H1 (cell line): ENCODE data around the gene FAT3. TPM values are rescaled to one million over a fixed set of nuclear protein-coding genes. Genes with fewer than 3 reads are reported as not detected.

Experiments used
- CTCF ChIA-PET: fragments of 300-600 bp; sonication (Branson Sonifier 250); formaldehyde crosslinking; loops from one replicate; lab custom pipeline; 2021; ENCODE audit not compliant: partially characterized antibody; lab: Charles Lee
- POLR2A ChIA-PET: fragments of 300-600 bp; sonication (Branson Sonifier 250); formaldehyde crosslinking; loops from one replicate; lab custom pipeline; 2021; ENCODE audit warnings: inconsistent platforms; ENCODE audit not compliant: partially characterized antibody; lab: Charles Lee
- DNase-seq, 2 experiments: peaks; one replicate each; pipeline versions ENCODE4 v3.0.0 to v3.0.0-alpha.2; 2010 to 2022; ENCODE audit warnings: low spot score in 2 of 2, low read depth in 1 of 2, mixed read lengths in 1 of 2
- FAIRE-seq: peaks from 2 replicates; lab custom pipeline; 2011; peaks lifted over from hg19 to GRCh38; lab: Jason Lieb, UNC
- H2AFZ ChIP-seq: 2 replicates; pipeline ENCODE4 v1.8.1; 2012; ENCODE audit warnings: low read length, inconsistent platforms
- H2AK5ac ChIP-seq: 2 replicates; pipeline ENCODE4 v1.6.1; 2013; ENCODE audit warnings: low read depth, low read length
- H2BK120ac ChIP-seq: replicated peaks from 2 replicates; pipeline ENCODE3; 2013; ENCODE audit warnings: low read depth, low read length, inconsistent platforms
- H2BK12ac ChIP-seq: 2 replicates; pipeline ENCODE4 v1.6.1; 2013; ENCODE audit warnings: low read depth, low read length
- H2BK15ac ChIP-seq: 2 replicates; pipeline ENCODE4 v1.6.1; 2013; ENCODE audit warnings: low read length
- H2BK20ac ChIP-seq: 2 replicates; pipeline ENCODE4 v1.6.1; 2013; ENCODE audit warnings: low read length
- H2BK5ac ChIP-seq: 2 replicates; pipeline ENCODE4 v1.6.1; 2013; ENCODE audit warnings: low read depth, low read length
- H3K14ac ChIP-seq: 2 replicates; pipeline ENCODE4 v1.6.1; 2013; ENCODE audit warnings: inconsistent platforms; ENCODE audit not compliant: insufficient read length
- H3K18ac ChIP-seq: 2 replicates; pipeline ENCODE4 v1.6.1; 2013; ENCODE audit warnings: low read length; ENCODE audit errors: extremely low read depth
- H3K23ac ChIP-seq: 2 replicates; pipeline ENCODE4 v1.6.1; 2013; ENCODE audit warnings: inconsistent platforms; ENCODE audit not compliant: insufficient read length
- H3K23me2 ChIP-seq: 2 replicates; pipeline ENCODE4 v1.6.1; 2013; ENCODE audit warnings: low read depth, low read length
- H3K27ac ChIP-seq: 2 replicates; pipeline ENCODE4 v1.6.1; 2011; ENCODE audit warnings: low read depth, low read length, inconsistent platforms
- H3K27me3 ChIP-seq, 4 experiments: replicated peaks in 1 of 4; 1 replicate in 1 of 4; 2 replicates in 3 of 4; pipeline versions ENCODE4 v1.6.1 to v1.8.1; 2011 to 2013; ENCODE audit warnings: low read length in 3 of 4, mild to moderate bottlenecking in 3 of 4, inconsistent platforms in 2 of 4, mixed read lengths in 2 of 4, moderate library complexity in 1 of 4; ENCODE audit not compliant: control insufficient read depth in 3 of 4, insufficient read depth in 3 of 4; ENCODE audit errors: extremely low read depth in 1 of 4
- H3K36me3 ChIP-seq, 4 experiments: 2 replicates each; pipeline versions ENCODE4 v1.6.1 to v1.8.1; 2011 to 2013; ENCODE audit warnings: mild to moderate bottlenecking in 4 of 4, low read length in 3 of 4, moderate library complexity in 2 of 4, control low read depth in 1 of 4, inconsistent platforms in 1 of 4; ENCODE audit not compliant: insufficient read depth in 4 of 4, control insufficient read depth in 2 of 4
- H3K4ac ChIP-seq: replicated peaks from 2 replicates; pipeline ENCODE3; 2013; ENCODE audit warnings: low read length, low read depth, mixed read lengths, inconsistent platforms; ENCODE audit not compliant: insufficient read length
- H3K4me1 ChIP-seq, 4 experiments: replicated peaks in 1 of 4; 1 replicate in 1 of 4; 2 replicates in 3 of 4; pipeline versions ENCODE4 v1.6.1 to v1.8.1; 2011 to 2013; ENCODE audit warnings: low read length in 3 of 4, inconsistent platforms in 2 of 4, mixed read lengths in 1 of 4; ENCODE audit not compliant: insufficient read depth in 4 of 4, control insufficient read depth in 3 of 4
- H3K4me2 ChIP-seq, 2 experiments: 2 replicates each; pipeline versions ENCODE4 v1.6.1 to v1.8.1; 2011 to 2013; ENCODE audit warnings: low read depth in 2 of 2, low read length in 2 of 2, control low read depth in 1 of 2, inconsistent platforms in 1 of 2, mild to moderate bottlenecking in 1 of 2; ENCODE audit not compliant: insufficient read depth in 1 of 2
- H3K4me3 ChIP-seq, 4 experiments: fragments of 200-600, 300-600 bp in 1 of 4; sonication (generic), shearing (Covaris generic), sonication (Bioruptor Twin) in 1 of 4; 2 replicates each; pipeline versions ENCODE4 v1.5.1 to v1.8.1; 2011 to 2016; ENCODE audit warnings: low read length in 4 of 4, low read depth in 3 of 4, control low read depth in 2 of 4, inconsistent platforms in 2 of 4, mild to moderate bottlenecking in 2 of 4, mixed read lengths in 1 of 4, moderate library complexity in 1 of 4; ENCODE audit not compliant: insufficient read depth in 2 of 4; ENCODE audit errors: extremely low read depth in 1 of 4
- H3K56ac ChIP-seq: replicated peaks from 2 replicates; pipeline ENCODE3; 2013; ENCODE audit warnings: low read depth, mild to moderate bottlenecking, mixed read lengths, low read length, inconsistent platforms; ENCODE audit not compliant: insufficient read length
- H3K79me1 ChIP-seq: 2 replicates; pipeline ENCODE4 v1.6.1; 2013; ENCODE audit warnings: low read depth, low read length, control low read depth
- H3K79me2 ChIP-seq, 2 experiments: 2 replicates each; pipeline versions ENCODE4 v1.6.1 to v1.8.1; 2012 to 2013; ENCODE audit warnings: low read length in 2 of 2, mild to moderate bottlenecking in 2 of 2, inconsistent platforms in 1 of 2; ENCODE audit not compliant: insufficient read depth in 2 of 2, control insufficient read depth in 1 of 2
- H3K9ac ChIP-seq, 4 experiments: replicated peaks in 1 of 4; 1 replicate in 1 of 4; 2 replicates in 3 of 4; pipeline versions ENCODE4 v1.6.1 to v1.8.1; 2011 to 2013; ENCODE audit warnings: low read depth in 3 of 4, low read length in 3 of 4, control low read depth in 2 of 4, mild to moderate bottlenecking in 2 of 4, moderate library complexity in 2 of 4, inconsistent platforms in 1 of 4; ENCODE audit errors: extremely low read depth in 1 of 4
- H3K9me3 ChIP-seq, 2 experiments: 2 replicates each; pipeline versions ENCODE4 v1.6.1 to v1.8.1; 2012 to 2013; ENCODE audit warnings: mild to moderate bottlenecking in 2 of 2, moderate library complexity in 2 of 2, control low read depth in 1 of 2, inconsistent platforms in 1 of 2, low read depth in 1 of 2, low read length in 1 of 2, mixed read lengths in 1 of 2; ENCODE audit not compliant: insufficient read depth in 2 of 2
- H4K20me1 ChIP-seq, 2 experiments: replicated peaks in 1 of 2; 2 replicates each; pipeline versions ENCODE3 to v1.8.1; 2011 to 2013; ENCODE audit warnings: inconsistent platforms in 2 of 2, low read length in 2 of 2, mild to moderate bottlenecking in 1 of 2; ENCODE audit not compliant: insufficient read depth in 2 of 2, control insufficient read depth in 1 of 2
- H4K5ac ChIP-seq: 2 replicates; pipeline ENCODE4 v1.6.1; 2013; ENCODE audit warnings: low read length, low read depth, mixed read lengths, inconsistent platforms; ENCODE audit not compliant: insufficient read length
- H4K8ac ChIP-seq: 2 replicates; pipeline ENCODE4 v1.8.0; 2013; ENCODE audit warnings: mild to moderate bottlenecking, moderate library complexity, low read length, inconsistent platforms; ENCODE audit not compliant: insufficient read depth; ENCODE audit errors: extremely low read depth
- H4K91ac ChIP-seq: replicated peaks from 2 replicates; pipeline ENCODE3; 2013; ENCODE audit warnings: low read length, mixed read lengths, inconsistent platforms; ENCODE audit not compliant: insufficient read length
- SIX5 ChIP-seq: IDR thresholded peaks from 2 replicates; pipeline ENCODE4 v1.6.1; 2011; ENCODE audit warnings: mild to moderate bottlenecking, low read depth, low read length
- YY1 ChIP-seq: IDR thresholded peaks from 2 replicates; pipeline ENCODE4 v1.6.1; 2011; ENCODE audit warnings: low read depth, mild to moderate bottlenecking, low read length
- WGBS, 2 experiments: shearing (Covaris generic) in 1 of 2; methylation state at CpG; one replicate each; pipeline versions ENCODE4 v1.1.6 to v1.1.7; 2013 to 2015; ENCODE audit warnings: low lambda C conversion rate in 2 of 2, mixed read lengths in 2 of 2, inconsistent platforms in 1 of 2, low coverage in 1 of 2, missing lambda C conversion rate in 1 of 2; ENCODE audit not compliant: insufficient replicate concordance in 2 of 2, insufficient coverage in 1 of 2, insufficient read length in 1 of 2; ENCODE audit errors: extremely low coverage in 1 of 2, missing lambda C conversion rate in 1 of 2; 5-methylcytosine and 5-hydroxymethylcytosine counted together
- polyA plus RNA-seq, 7 experiments: library from polyadenylated mRNA; depleted of rRNA in 3 of 7; stranded (reverse) in 5 of 7; unstranded in 2 of 7; fragments of >200 nt in 5 of 7; fragments of 200-250 nt in 2 of 7; gene quantifications; 1 replicate in 5 of 7; 2 replicates in 1 of 7; 4 replicates in 1 of 7; pipeline versions ENCODE4 v1.2.1 to v1.2.3, GENCODE V29; 2011 to 2013; ENCODE audit warnings: missing spikeins in 2 of 7, mixed read lengths in 2 of 7
- total RNA-seq: library from RNA; stranded (reverse); fragmentation: NEBNext Ultra II Directional; extraction: Animal tissue kit (Norgen Biotek cat#: 25700); gene quantifications from 2 replicates; pipeline ENCODE4 v1.2.1, GENCODE V29; 2021

Gene FAT3
- total and polyA plus RNA-seq, 2 of the 8 experiments (the other 6 are each of a cell fraction or from before 2014, with no cell fraction given) = 7.2 to 18.4 TPM

DNA sequence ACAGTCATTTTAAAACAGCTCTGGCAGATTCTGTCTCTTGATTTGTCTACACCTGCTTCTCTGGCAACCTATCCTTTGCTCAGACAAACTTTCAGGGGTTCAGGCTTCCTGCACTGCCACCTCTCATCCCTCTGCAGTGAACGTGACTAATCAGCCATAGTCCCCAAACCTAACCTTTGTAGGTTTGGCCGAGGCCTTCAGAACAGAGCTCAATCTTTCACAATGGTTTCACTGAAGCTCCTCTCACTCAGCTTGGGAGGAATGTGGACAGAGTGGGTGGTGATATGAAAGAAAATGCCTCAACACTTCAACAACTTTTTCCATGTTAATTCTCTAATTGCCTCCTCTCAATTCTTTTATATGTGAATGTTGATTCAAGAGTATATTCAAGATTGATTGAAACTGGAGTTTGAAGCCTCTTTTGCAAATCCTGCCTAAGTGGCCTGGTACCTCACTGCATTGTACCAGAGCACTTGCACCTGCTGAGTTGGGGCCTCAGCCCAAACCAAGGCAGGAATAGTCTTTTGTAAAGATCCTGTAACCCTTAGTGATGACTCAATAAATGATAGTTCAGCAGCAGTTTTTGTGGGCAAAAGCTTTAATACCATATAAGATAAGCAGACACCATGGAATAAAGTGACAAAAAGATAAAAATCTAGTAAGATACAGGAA is 33.9 kb upstream of the FAT3 start:
- no peak overlapping the region for H2BK120ac ChIP-seq
- no peak overlapping the region for H2BK15ac ChIP-seq
- no peak overlapping the region for H3K14ac ChIP-seq
- no peak overlapping the region for H4K5ac ChIP-seq
- H3K9ac ChIP-seq = no peak overlapping the region
- no peaks in the 10 kb centered on the region for H3K9me3 ChIP-seq
- no peak overlapping the region for H2BK5ac ChIP-seq
- H2AK5ac ChIP-seq = no peak overlapping the region
- no peak overlapping the region for H3K56ac ChIP-seq
- DNase-seq (no peak), FAIRE-seq (no peak)
- H2AFZ ChIP-seq = no peak overlapping the region
- no peaks in the 10 kb centered on the region for H3K36me3 ChIP-seq
- 75% methylated on average over 2 of the region's 2 CpGs; no CpG with 5 or more reads in 1 of the 2 experiments for WGBS, 2 experiments
- no peaks in the 10 kb centered on the region for H3K79me1 ChIP-seq
- H4K8ac ChIP-seq = no peak overlapping the region
- no peaks in the 10 kb centered on the region for H4K20me1 ChIP-seq
- H3K4ac ChIP-seq = no peak overlapping the region
- no peaks in the 10 kb centered on the region for H3K4me1 ChIP-seq
- no peak overlapping the region for H2BK20ac ChIP-seq
- no peaks in the 10 kb centered on the region for H3K27me3 ChIP-seq
- TF ChIP-seq SIX5 (no peak), YY1 (no peak)
- H3K79me2 ChIP-seq = no peaks in the 10 kb centered on the region
- no peaks in the 10 kb centered on the region for H3K23me2 ChIP-seq
- no peak overlapping the region for H3K23ac ChIP-seq
- H4K91ac ChIP-seq = no peak overlapping the region
- no peak overlapping the region for H3K4me3 ChIP-seq
- no peak overlapping the region for H2BK12ac ChIP-seq
- ChIA-PET CTCF (no interaction called here), POLR2A (no interaction called here)
- H3K27ac ChIP-seq = no peak overlapping the region
- H3K4me2 ChIP-seq = no peak overlapping the region
- H3K18ac ChIP-seq = no peak overlapping the region
